ENCODE results near the gene AVL9. TPM values are rescaled to one million over a fixed set of nuclear protein-coding genes. Genes with fewer than 3 reads are reported as not detected.

The AVL9 gene
- total and polyA plus RNA-seq, 9 of the 15 experiments (the other 6 are each of a cell fraction or from before 2014, with no cell fraction given), result 6.4 to 66.2 (median 30.1) TPM

- TF ChIP-seq MCM3 (IDR thresholded peaks at IDR 0.05) (no peak), KAT8 (IDR thresholded peaks at IDR 0.05; ENCODE audit: low read depth) (no peak), ZNF551 (CRISPR knock-in tag; IDR thresholded peaks at IDR 0.05) (no peak), NCOA2 (IDR thresholded peaks at IDR 0.05; ENCODE audit: partially characterized antibody in 2 of 2) (no peak), E2F8 (IDR thresholded peaks at IDR 0.05; ENCODE audit: low read depth, partially characterized antibody) (no peak), REST (IDR thresholded peaks at IDR 0.05; ENCODE audit: borderline replicate concordance) (peak; percentile 55; the same call in 1 of the 2 replicates), REST (CRISPR knock-in tag; IDR thresholded peaks at IDR 0.05; ENCODE audit: low read depth) (no peak), ATF7 (IDR thresholded peaks at IDR 0.05) (peak; percentile 13; the same call in 1 of the 2 replicates), ZNF445 (CRISPR knock-in tag; IDR thresholded peaks at IDR 0.05; ENCODE audit: low read depth) (no peak)
Measured at GRCh38 chr7:32535162-32535702, 39.9 kb downstream of the AVL9 start (continued).

Data from K562 (cell line).